GM19035 (cell line): ENCODE measurements around the gene SCMH1.
A peak's percentile ranks its signal among the peaks of the same experiment; 100 is the strongest.

Experiments used
- ATAC-seq: cut with Tn5 transposase; IDR thresholded peaks from one replicate; pipeline ENCODE4 v1.9.1; 2021; ENCODE audit not compliant: unreplicated experiment

SCMH1 gene

DNA sequence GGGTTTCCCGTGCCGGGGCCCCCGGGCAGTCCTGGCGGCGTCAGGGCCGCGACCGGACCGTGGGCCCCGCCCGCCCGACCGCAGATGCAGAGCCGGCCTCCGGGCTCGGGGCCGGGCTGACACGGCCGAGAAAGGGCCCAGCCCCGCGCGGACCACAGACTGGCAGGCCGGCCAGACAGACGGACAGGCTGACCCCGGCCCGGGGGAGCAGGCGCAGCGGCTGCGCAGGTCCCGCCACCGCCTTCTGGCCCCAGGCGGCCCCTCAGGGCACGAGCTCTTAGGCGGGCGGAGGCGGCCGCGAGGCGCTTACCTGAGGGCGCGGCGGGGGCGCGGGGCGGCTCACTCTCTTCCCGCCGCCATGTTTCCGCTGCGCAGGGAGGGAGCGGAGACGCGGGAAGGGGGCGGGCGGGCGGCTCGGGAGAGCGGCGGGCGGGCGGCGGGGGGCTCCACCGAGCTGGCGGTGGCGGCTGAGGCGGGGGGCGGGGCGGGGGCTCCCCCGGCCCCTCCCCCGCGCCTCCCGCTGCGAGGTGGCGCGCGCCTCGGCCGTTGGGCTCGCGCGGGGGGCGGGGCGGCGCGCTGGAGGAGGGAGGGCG, at the start of gene SCMH1:
Gene SCMH1 (minus strand): TSS at position 558 of the 593 bp plus-strand sequence. CDS start 56,173 bp downstream, outside the sequence.
- ATAC-seq = peak; percentile 45

DNA sequence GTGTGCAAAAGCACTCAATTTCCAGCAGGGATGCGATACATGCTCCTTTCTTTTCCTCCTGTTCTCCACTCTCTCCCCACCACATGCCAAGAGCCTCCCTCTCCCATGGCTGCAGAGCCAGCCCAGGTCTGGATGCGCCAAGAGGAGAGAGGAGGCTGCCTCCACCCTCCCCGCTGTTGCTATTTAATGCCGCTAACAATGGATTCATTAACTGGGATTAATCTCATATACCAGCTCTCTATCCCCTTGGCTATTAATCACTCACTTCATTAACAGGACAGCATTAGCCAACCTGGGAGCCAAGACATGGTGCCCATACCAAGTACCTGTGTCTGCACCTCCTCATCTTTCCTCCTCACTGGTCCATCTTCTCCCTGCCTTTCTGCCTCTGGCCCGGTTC, 49.1 kb upstream of the SCMH1 start:
- no peak for ATAC-seq

DNA sequence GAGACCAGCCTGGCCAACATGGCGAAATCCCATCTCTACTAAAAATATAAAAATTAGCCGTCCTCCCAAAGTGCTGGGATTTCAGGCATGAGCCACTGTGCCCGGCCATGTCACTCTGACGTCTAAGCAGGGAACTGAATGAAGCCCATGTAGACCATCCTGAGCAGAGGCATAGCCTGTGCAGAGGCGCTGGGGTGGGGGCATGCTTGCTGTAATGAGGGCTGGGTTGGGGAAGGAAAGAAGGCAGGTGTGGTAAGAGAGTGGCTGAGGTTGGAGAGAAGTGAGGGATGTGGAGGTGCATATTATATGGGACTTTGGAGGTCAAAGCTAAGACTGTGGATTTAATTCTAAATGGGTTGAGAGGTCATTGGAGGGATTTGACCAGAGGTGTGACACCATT, 47.1 kb upstream of the SCMH1 start:
- no peak for ATAC-seq

DNA sequence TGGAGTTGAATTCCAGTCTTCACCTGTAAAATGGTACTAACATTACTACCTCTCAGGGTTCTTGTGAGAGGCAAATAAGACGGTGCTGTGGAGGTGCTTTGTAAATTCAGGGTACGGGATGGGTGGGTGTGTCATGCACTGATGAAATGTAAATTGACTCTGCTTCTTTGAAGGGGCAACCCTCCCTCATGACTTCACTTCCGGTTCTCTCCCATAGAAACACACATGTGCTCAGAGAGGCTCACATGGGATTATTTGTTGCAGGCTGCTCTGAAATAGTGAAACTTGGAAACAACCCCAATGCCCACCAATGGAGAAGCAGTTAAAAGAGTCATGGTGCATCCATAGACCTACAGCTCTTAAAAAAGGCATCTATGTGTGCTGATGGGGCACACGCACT, 44.9 kb upstream of the SCMH1 start:
- no peak for ATAC-seq

DNA sequence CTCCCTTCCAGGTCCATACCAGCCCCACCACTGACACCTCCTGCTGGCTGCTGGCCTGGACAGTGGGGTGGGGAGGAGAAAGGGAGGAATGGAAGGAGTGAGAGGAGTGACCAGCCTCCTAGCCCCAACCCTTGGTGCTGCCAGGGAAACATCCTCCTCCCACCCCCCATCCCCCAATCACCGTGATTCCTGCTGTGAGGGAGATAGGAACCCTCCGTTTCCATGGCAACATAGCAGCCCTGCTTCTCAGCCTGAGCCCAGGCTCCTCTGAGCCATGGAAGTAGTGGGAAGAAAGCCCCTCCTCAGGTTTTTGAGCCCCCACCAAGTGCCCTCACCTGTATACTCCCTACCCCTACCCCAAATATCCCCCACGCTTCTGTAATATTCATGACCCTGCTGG, 44.4 kb upstream of the SCMH1 start:
- ATAC-seq = no peak

DNA sequence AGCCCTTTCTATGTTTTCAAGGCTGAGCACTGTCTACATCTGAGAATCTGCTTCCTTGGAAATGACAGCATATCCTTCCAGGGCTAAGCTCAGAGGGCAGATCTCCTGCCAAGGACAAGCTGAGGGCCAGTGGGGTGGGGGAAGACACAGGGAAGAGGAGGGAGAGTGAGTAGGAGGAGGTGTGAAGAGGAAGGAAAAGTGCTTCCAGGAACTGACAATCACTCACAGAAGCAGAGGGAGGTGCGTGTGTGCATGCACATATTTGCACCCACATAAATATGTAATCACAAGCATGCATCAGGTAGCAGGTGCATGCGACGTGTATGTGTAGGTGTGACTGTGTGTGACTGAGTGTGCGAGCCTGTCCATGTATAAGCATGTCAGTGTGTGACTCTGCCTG, 43.7 kb upstream of the SCMH1 start:
- ATAC-seq = no peak

DNA sequence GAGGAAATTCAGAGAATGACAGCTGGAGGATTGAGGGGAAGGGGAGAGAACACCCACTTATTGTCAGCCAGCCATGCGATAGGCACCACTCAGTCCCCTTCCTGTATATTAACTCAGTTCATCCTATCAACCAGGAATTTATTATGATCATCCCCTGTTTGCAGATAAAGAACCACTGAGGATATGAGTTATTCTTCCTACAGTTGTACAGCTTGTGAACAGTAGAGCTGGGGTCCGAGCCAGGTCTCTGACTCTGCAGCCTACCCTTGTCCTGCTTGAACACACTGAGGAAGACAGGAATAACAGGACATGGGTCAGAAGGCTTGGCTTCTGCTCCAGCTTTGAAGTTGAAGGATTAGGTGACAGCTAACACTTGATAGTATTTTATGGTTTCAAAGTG, 42.0 kb upstream of the SCMH1 start:
- ATAC-seq = no peak

DNA sequence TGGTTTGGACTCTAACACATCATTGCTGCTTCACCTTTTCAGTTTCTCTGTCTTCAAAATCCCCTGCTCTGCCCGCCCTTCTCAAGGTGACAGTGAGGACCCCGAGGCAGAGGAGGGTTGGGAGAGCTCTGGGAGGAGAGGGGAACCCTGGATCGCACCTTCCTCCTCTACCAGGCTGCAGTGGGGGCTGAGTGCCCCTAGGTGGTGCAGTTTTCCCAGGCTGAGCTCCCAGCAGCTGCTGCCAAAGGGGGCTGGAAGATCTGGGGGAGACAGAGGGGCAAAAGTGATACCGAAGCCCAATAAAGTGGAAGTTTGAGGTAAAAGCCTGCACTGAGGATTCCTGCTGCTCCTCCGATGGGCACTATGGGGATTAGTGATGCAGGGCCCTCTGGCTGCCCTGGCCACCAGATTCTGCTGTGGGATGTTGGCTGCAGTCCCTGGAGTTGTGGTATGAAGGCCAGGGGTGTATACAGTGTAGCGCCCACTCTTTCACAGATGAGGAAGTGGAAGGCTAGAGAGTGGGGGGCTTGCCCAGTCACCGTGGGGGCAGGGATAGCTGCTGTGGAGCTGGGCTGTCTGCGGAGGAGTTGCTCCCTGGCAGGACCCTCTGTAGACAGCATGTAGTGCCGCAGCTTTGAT, 40.7 kb upstream of the SCMH1 start:
- ATAC-seq = no peak

DNA sequence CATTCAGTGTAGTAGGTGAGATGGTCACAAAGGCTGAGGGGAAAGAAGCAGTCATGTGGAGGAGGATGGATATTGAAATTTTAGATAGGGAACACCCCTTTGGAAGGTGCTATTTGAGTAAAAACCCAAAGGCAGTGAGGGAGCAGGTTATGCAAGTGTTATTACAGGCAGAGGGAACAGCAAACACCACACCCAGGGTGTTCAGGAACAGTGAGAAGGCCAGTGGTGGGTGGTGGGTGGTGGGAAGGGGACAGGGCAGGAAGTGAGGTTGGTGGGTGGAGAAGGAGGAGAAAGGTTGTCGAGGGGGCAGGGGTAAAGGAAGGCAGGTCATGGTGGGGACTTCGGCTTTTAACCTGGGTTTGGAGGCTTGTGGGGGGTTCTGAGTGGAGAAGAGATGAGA, 39.2 kb upstream of the SCMH1 start:
- ATAC-seq = no peak

DNA sequence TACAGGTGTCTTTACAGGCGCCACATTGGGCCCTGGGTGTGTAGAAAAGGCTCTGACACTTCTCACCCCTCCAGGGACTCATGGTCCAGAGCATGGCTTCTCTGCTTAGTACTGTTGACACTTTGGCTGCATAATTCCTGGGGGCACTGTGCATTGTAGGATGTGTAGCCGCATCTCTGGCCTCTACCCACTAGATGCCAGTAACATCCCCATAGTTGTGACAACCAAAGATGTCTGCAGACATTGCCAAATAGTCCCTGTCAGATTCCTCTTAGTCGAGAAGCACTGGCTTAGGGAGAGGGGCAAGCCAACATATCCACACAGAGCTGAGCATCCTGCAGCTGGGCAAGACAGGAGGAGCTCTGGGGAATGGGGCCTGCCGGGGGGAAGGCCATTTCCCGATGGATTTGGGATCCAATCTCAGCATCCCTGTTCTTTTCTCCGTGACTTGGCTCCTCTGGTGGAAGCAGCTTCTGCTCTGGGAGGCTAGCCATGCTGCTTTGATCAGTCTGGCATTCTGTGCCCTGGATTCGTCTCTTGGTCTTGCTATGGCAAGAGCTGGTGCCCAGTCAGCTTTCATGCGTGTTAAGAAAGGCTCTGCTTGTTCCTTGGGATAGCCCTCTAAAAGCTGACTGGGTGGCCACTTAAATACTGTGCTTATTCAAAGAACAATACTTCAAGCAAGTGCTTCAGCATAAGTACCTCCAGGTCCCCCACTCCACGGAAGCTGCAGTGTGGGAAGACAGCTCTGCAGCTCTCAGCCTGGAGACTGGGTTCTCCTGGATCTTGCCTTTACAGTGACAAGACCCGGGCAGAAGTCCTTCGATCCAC, 38.3 kb upstream of the SCMH1 start:
- no peak for ATAC-seq

DNA sequence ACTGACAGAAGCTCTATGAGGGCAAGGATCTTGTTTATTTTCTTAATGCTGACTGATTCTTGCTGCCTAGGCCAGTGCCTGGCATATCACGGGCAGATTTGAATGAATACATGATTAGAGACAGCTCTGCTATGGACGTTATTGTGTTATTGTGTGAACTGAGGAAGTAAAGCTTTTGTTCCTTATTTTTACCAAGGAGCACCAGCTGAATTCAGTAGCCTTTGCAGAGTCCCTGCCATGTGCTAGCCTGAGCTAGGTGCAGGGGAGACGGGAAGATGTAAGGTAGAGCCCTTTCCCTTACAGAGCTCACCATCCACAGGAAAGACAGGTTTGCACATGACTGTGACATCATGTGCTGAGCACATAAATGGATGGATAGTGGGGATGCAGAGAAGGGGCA, 36.0 kb upstream of the SCMH1 start:
- ATAC-seq = no peak

DNA sequence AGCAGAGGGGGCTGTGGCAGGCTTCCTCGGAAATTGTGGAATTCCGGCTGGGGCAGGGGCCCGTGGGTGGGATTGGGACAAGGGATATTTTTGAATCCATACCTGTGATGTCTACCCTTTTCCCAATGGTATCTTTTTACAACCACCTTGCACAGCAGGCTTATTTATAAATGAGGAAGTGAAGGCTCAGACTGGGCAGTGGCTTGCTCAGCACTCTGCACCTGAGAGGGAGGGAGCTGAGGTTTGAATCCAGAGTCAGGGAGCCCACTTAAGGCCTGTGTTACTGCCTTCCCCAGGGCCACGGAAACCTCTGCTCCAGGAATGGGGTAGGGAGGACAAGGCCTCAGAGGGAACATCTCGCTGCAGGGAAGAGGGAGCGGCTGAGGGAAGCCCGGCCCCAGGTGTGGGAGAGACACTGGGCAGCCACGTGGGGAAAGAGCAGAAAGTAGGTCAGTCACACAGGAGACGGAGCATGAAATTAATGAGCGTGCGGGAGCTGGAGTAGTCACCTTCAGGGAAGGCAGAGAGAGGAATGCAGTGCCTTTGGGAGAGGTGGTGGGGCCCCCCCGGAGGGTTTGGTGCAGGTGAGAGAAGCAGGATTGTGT, 35.4 kb upstream of the SCMH1 start:
- ATAC-seq = no peak

DNA sequence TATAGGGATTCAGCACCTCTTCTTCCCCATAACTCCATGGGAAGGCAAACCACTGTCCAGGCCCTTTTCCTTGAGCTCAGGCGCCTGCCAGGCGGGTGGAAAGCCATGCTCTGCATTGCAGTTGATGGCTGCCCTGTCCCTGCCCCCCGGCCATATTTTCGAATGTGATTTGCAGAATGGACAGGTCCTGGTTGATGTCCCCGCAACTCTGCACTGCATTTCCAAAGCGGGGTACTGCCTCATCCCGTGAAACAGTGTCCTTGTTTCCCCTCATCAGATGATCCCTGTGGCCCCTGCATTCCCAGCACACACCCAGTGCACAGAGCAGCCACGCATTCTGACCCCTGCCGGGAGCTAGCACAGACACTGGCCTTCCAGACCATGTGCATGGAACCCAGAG, 33.7 kb upstream of the SCMH1 start:
- no peak for ATAC-seq

DNA sequence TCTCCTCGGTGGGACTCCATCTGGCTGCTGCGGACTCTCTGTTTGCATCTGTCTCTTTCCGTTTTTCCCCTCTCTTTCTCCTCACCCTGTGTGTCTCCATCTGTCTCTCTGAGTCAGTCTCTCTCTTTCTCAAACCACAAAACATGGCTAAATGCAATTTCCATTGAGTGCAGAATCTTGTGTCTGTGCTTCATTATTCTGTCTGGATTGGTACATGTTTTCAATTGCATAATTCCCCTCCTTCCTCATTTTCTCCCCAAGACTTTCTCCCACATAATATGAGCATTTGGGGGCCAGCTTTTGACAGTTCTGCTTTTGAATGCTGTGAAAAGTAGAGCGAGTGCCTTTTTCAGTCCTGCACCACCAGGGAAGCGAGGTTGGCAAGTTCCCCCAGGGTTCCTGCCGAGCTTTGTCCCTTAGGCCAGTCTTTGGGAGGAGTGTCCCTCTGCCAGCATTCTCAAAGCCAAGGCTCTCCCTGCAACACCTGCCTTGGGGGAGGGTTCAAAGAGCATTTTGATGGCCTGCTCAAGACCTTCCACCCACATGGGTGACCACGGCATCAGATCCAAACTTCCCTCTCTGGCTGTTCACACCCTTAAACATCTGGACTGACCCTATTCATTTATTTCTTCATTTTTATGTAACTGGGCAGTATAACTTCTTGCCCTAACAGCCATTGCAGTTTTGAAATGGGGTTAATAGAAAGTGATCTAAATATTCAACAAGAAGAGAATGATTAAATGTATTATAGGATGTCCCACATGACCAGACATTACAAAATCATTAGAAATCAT, 32.8 kb upstream of the SCMH1 start:
- no peak for ATAC-seq

DNA sequence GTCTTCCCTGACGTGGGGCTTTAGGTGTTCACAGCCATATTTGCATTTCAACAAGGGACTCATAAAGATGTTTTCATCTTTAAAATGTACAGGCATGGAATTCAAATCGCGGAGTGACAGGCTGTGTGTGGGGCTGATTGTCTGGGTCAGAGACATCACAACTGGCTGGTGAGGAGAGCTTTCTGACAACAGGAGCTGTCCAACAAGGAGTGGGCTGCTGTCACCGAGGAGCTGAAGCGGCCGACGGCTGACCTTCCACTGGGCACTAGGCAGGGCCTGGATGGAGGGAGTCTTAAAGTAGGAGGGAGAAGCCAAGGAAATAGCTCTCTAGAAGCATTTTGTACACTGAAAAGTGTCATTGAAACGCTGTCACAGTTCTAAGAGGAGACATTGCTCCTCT, 30.5 kb upstream of the SCMH1 start:
- ATAC-seq = no peak

DNA sequence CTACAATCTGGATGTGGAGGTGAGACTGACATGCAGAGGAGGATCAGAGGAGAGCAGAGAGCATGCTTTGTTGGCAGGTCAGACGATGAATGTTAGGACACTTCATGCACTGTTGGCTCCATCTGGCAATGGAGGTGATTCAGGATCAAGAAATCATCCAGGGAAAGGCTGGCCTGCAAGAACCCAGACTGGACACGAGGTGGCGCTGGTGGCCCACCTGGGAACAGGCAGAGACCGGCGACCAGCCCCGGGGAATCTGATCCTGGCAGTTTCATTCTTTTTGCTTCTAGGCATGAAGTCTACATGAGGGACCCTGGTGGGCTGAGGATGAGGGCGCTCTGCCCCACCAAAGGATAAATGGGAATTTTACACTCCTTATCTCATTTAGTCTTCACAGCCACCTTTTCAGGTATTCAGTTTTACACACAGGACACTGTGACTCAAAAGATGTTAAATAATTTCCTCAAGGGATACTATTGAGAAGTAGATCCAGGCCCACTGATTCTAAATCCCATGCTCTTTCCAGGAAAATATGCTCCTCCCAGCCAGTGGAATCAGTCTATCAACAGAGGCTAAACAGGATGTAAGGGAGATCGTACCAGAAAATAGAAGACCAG, 26.2 kb upstream of the SCMH1 start:
- no peak for ATAC-seq

DNA sequence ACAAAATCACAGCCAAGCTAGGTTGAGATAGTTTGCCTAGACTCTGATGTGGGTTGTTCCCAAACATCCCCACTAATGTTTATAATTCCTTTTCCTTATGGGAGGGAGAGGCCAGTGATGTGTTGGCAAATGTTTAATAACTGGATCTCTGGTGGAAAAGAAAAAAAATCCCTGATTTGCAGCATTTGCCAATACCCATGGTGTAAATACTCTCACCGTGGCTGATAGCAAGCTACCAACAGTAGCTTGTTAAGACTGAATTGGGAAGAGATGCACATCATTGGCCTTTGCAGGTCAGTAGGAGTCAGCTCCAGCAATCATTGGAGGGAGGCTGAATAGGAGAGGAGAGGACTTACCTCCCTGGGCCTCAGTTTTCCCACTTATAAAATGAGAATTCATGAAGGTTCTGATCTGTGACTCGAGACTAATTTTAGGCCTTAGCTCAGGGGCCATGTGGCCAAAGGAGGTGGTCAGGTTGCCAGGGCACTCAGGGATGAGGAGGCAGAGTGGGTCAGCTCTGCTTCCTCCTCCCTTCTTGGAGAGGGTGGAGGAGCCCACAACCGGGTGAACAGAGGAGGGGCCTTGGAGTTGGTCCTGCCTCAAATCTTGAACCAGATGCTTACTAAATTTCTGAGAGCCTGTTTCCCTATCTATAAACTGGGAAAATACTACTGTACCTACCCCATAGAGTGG, 20.0 kb upstream of the SCMH1 start:
- ATAC-seq = no peak

DNA sequence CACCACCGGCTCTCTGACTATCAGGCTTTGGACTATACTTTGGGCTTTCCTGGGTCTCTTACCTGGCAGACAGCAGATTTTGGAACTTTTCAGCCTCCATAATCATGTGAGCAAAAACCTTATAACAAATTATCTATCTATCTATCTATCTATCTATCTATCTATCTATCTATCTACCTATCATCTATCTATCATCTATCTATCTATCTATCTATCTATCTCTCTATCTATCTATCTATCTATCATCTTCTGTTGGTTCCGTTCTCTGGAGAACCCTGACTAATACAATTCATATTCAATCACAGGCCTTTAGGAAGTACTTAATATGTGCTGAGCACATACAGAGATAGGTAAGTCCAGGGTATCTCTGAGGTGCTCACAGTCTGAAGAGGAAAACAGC, 18.7 kb upstream of the SCMH1 start:
- no peak for ATAC-seq

DNA sequence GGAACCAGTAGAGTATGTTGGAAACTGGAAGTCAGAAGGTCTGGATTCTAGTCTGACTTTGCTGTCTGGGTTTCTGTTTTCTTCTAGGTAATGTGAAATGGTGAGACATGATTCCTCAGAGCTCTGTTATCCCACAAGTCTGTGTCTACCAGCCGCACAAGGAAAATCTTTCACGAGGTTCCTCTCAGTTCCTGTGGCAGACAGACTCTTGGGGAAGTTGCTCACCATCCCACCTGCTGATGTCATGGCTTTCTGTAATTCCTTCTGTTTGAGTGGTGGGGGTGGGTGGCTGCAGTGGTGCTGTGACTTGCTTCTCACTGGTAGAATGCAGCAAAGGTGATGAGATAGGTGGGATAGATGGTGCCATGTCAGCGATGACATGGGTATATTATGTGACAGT, 17.1 kb upstream of the SCMH1 start:
- no peak for ATAC-seq

DNA sequence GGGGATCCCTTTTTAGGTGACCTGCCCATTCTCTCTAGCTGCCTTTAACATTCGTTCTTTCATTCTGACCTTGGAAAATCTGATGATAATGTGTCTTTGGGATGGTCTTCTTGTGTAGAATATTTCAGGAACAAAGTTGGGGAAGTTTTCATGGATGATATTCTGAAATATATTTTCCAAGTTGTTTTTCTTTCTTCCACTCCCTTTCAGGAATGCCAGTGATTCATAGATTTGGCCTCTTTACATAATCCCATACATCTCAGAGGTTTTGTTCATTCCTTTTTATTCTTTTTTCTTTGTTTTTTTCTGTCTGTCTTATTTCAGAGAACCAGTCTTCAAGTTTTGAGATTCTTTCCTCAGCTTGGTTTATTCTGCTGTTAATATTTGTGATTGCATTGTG, 13.9 kb upstream of the SCMH1 start:
- no peak for ATAC-seq
